ENCODE data around the gene BTNL9. TPM values are rescaled to one million over a fixed set of nuclear protein-coding genes. Genes with fewer than 3 reads are reported as not detected.

The BTNL9 gene
- total RNA-seq, 1 donor from 2014 or later, result 105 TPM

GRCh38 chr5:181069767-181070491 is 29.9 kb downstream of the BTNL9 start:
- no peaks in the 10 kb centered on the region for H3K9me3 ChIP-seq
- DNase-seq (ENCODE audit: low spot score in 2 of 2), result no peak
- no peak overlapping the region for H3K4me3 ChIP-seq
- intact Hi-C loops (cut with DNase I), result no loop called here
- no peaks in the 10 kb centered on the region for H3K27me3 ChIP-seq
- no peaks in the 10 kb centered on the region for H3K36me3 ChIP-seq
- H3K27ac ChIP-seq, result no peak overlapping the region
- H3K4me1 ChIP-seq, result no peaks in the 10 kb centered on the region
- no peak for TF ChIP-seq CTCF (IDR thresholded peaks at IDR 0.05)

- no peak for DNase-seq (ENCODE audit: low spot score in 2 of 2)
- no peak overlapping the region for H3K4me3 ChIP-seq
- no peak for TF ChIP-seq CTCF (IDR thresholded peaks at IDR 0.05)
- intact Hi-C loops (cut with DNase I), result no loop called here
- H3K27ac ChIP-seq, result no peak overlapping the region
- no peaks in the 10 kb centered on the region for H3K36me3 ChIP-seq
- no peaks in the 10 kb centered on the region for H3K9me3 ChIP-seq
- H3K4me1 ChIP-seq, result no peaks in the 10 kb centered on the region
- H3K27me3 ChIP-seq, result no peaks in the 10 kb centered on the region
These were observed 30.5 kb downstream of the BTNL9 start for GRCh38 chr5:181070523-181070922.

GRCh38 chr5:181071257-181071656 is 31.2 kb downstream of the BTNL9 start:
- Histone ChIP-seq H3K27me3 (no peaks in the 10 kb centered on the region), H3K27ac (no peak overlapping the region), H3K36me3 (no peaks in the 10 kb centered on the region), H3K4me1 (no peaks in the 10 kb centered on the region), H3K4me3 (no peak overlapping the region), H3K9me3 (no peaks in the 10 kb centered on the region)
- no peak for TF ChIP-seq CTCF (IDR thresholded peaks at IDR 0.05)
- intact Hi-C loops (cut with DNase I), result no loop called here
- DNase-seq (ENCODE audit: low spot score in 2 of 2), result no peak

GRCh38 chr5:181076920-181077319 is 36.9 kb downstream of the BTNL9 start:
- no peak for TF ChIP-seq CTCF (IDR thresholded peaks at IDR 0.05)
- H3K27ac ChIP-seq, result no peak overlapping the region
- H3K27me3 ChIP-seq, result no peaks in the 10 kb centered on the region

GRCh38 chr5:181081989-181082388 is 41.9 kb downstream of the BTNL9 start:
- Histone ChIP-seq H3K9me3 (no peaks in the 10 kb centered on the region), H3K36me3 (no peaks in the 10 kb centered on the region), H3K4me3 (no peak overlapping the region), H3K27ac (no peak overlapping the region), H3K27me3 (no peaks in the 10 kb centered on the region), H3K4me1 (no peaks in the 10 kb centered on the region)
- DNase-seq (ENCODE audit: low spot score in 2 of 2), result no peak
- intact Hi-C loops (cut with DNase I), result no loop called here
- TF ChIP-seq CTCF (IDR thresholded peaks at IDR 0.05), result no peak

More at GRCh38 chr5:181076920-181077319, 36.9 kb downstream of the BTNL9 start:
- Histone ChIP-seq H3K36me3 (no peaks in the 10 kb centered on the region), H3K4me1 (no peaks in the 10 kb centered on the region), H3K4me3 (no peak overlapping the region), H3K9me3 (no peaks in the 10 kb centered on the region)
- intact Hi-C loops (cut with DNase I), result no loop called here
- DNase-seq (ENCODE audit: low spot score in 2 of 2), result no peak
